GM18520 (cell line): ENCODE measurements around the gene HMX2.

Experiments
- ATAC-seq: cut with Tn5 transposase; IDR thresholded peaks from one replicate; pipeline ENCODE4 v1.9.1; 2021; ENCODE audit not compliant: unreplicated experiment

Gene HMX2

DNA sequence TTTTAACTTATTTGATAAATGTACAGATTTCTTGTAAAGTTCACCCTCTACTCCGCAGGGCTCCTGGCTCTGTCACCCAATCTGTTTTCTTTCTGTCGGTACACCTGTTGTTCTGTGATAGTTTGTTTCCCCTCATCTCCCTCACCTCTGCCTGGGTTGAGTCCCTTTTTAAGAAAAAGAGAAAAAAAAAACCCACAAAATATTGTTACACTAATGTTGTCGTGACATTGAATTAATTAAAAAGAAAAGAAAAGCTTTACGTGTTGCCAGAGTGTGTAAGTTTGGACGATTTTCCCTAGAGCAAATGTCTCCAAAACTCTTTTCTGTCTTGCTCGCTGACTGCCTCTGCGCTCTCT lies 8.8 kb upstream of the HMX2 start:
- ATAC-seq = no peak

DNA sequence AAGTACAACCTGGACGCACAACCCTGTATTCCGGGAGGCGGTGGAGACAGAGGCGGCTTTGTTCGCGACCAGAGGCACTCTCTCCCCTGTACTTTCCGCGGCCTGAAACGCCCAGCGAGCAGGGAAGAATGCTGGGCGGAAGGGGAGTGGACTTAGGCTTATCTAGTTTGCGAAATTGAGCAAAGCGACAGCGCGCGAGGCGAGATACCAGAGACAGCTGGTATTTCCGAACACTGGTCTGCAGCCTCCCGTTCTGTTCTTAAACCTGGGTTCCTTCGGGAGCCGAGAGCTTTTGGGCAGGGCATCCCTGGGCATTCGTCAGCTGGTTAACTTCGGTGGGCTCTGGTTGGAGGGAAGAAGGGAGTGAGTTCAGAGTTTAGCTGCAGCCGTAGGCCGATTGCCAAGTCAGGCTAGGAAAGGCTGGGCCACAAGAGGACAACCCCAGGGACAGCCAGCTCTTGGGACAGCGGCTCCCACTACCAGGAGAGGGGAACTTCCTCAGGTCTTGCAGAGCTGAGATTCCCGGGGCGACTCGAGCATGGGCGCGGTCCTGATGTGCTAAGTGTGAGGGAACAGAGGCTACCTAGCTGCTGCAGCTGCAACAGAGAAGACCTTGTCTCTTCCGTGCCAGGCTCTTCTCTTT lies 8.3 kb upstream of the HMX2 start:
- ATAC-seq = no peak

DNA sequence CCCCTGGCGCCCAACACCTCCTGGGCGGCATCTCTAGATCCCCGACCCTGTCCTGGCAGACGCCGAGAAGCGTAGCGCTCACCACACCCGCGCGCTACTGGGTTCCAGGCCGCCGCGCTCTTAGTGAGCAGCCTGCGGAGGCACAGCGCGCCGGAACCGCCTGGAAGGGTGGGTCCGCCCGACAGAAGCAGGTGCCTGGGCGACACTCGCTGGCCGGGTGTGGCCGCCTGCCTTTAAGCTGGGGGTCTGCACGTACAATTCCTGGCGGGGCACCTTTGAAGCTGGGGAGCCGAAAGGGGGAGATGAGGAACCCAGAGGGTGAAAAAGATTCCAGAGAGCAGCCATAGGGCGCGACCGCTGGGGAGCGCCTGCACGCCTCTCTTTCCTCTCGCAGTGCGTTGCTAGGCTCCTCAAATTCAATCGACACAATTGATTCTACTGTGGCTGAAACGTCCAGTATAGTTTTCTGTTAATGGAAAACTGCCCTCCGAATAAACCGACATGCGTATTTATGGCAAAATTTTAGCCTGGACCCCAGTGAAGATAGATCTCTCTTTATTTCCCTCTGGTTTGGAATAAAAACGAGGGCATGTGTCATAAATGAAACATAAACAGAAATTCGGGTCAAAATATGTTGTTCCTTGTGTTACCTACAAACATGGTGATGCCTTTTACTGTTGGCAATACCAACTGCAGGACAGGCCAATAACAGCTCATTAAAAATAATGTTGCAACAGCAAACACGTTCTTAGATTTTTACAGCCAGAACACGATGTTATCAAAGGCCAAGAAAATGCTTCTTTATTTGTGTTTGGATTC lies 7.6 kb upstream of the HMX2 start:
- no peak for ATAC-seq

DNA sequence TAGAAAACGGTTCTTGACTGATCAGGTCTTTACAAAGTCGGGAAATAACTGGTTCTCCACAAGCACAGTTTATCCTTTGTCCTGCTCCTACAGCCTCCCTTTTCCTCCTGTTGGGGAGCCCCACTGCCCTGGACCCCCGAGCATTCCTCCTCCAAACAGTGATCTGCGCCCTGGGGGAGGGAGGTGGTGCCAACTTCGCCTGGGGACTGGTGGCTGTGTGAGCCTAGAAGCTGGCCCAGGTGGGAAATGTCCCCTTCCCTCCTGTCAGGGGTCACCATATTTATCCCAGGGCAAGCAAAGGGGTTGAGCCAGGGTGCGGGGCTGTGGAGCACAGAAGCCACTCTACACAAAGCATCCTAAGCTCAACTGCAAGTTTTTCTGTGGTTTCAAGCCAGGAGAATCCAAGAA lies 6.9 kb upstream of the HMX2 start:
- ATAC-seq = no peak

DNA sequence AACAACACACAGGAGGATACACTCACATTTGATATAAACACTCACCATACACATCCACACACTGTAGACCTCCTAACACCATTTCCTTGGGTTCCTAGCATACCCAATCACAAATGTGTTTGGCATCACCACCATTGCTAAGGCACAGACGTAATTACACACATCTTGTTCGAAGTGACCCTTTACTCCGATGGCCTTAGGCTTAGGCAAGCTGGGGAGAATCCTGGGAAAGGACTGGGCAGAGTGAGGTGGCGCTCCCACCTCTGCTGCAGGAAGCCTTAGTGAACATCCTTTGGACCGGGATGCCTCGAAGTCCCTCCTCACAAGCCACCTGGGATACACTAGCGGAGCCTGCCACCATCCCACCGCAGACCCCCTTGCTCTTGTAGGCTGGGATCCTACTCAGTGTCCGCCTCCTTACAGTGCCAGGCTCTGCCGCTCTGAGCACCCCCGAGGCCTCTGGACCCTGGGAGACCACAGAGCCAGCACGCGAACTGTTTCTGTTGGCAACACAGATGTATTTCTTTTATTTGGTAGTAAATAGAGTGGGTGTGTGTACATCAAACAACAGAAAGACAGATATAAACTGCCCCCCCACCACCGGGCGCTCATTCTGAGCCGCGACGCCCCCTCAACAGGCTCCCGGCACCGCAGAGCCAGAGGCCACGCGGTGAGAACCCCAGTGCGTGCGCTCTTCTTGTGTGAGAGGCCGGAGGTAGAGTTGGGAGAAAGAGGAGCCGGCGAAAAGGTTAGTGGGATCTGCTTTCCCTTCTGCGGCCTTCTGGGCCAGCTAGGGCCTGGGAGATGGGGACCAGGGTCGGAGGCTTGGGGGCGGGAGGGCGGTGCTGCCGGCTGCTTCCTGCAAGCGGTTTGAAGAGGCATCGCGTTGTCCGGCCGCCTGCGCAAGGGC lies 5.9 kb upstream of the HMX2 start:
- no peak for ATAC-seq

DNA sequence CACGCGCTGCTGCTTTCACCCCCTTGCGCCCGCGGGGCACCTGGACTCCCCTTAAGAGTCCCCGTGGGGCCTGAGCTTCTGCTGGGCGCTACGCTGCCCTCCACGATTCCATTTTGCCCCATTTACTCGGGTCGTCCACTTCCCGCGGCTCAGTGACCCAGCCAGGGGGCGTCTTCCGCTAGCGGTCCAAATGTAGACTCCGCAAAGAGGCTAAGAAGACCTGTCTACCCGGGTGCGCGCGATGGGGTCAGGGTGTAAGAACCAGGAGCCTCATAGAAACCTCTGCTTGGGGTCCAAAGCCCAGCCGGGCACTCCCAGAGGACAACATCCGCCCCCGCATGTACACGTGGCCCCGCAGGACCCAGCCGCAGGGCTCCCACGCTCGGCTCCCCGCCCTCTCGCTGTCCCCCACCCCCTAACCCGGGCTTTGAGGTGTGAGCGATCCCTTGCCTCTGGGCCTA lies 5.2 kb upstream of the HMX2 start:
- no peak for ATAC-seq

DNA sequence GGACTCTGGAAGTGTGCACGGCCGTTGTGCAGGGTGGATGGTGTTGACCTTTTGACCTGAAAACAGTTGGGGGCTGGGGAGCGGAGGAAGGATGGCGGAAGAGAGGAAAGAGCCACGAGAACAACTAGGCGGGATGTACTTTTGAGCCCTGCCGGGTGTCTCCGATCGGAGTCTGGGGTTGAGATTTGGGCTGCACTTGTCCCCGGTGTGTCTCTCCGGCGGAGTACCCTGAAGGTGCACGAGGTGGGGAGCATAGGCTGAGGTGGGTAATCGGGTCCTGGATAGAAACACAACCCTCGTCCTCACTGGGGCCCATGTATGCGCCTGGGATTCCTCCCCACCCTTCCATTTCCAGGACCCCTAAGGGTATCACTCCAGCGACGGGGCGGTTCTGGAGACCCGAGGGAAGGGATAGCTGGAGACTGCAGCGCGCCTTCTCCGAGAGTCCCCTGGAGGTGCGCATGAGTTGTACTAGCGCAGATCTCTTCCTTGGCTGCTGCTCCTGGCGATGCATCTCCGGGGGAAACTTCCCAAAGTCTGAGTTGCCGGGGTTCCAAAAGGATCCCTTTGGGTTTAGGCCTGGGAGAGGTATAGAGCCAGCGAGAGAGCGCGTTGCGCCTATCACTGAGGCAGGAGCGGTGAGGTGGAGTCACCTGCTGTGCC lies 4.6 kb upstream of the HMX2 start:
- no peak for ATAC-seq

DNA sequence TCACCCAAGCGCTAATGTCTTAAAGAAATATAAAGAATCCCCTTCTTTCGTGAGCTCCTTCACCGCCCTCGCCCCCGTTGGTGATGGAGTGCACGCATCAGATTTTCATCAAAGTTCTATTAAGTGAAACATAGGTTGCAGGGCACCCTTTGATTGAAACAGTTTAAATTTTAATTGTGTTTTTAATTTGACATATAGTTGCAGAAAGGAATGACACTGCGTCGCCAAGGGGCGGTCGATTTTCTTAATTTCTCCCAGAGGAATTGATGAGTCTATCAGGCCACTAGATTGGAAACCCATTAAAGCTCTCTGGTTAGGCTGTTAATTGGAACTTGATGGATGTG lies 4.1 kb upstream of the HMX2 start:
- no peak for ATAC-seq

DNA sequence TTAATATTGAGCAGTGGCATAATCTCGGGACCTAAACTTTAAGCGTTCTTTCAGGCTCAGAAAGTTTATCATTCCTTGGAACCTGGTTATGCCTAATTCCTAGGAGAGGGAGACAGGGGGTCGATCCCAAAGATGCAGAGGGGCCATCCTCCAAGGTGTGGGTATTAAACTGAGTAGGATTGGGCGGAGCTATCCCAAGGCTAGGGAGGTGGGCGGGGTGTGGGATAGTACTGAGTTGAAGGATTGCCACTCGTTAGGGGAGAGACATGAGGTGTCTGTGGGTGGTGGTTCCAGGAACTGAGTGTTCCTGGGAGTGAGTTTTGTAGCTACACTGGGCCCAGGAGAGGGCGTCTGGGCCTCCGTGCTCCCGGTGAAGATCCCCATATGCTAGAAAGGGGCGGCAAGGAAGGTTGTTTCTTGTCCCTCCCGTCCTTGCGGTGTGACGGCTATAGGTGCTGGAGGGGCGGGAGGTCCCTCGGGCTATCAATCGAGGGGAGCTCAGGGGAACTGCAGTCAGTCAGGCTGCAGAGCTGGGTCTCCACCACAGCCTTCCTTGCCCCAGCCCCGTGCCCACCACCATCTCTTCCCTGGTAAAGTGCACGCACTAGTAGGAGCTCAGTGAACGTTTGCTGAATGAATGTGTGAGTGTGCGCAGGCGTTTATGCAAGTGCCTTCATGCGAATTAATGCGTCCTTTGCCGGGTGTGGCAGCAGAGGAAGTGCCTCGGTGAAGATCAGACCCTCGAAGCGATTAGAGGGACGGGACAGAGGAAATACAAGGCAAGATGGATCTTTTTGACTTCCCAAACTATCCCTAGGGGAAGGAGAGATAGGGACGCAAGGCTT lies 3.0 kb upstream of the HMX2 start:
- no peak for ATAC-seq

DNA sequence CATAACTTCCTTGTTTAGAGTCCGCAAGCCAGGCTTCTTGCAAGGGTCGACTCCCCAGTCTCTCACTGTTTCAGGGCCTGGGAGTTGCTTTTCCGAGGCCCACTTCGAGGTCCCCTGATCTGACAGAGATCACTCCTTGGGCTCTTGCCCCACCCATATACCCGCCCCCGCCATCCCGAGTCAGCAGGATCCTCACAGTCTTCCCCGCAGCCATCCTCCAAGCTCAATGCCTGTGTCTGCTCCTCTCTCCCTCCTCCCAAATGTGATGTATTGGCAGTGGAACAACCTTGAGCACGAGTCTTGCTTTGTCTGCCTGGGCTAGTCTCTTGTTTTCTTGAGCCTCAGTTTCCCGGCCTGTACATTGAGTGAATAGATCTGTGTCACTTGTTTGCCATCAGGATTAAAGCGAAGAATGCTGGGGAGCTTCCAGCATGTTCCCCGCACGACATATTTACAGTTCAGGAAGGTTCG lies 2.4 kb upstream of the HMX2 start:
- no peak for ATAC-seq

DNA sequence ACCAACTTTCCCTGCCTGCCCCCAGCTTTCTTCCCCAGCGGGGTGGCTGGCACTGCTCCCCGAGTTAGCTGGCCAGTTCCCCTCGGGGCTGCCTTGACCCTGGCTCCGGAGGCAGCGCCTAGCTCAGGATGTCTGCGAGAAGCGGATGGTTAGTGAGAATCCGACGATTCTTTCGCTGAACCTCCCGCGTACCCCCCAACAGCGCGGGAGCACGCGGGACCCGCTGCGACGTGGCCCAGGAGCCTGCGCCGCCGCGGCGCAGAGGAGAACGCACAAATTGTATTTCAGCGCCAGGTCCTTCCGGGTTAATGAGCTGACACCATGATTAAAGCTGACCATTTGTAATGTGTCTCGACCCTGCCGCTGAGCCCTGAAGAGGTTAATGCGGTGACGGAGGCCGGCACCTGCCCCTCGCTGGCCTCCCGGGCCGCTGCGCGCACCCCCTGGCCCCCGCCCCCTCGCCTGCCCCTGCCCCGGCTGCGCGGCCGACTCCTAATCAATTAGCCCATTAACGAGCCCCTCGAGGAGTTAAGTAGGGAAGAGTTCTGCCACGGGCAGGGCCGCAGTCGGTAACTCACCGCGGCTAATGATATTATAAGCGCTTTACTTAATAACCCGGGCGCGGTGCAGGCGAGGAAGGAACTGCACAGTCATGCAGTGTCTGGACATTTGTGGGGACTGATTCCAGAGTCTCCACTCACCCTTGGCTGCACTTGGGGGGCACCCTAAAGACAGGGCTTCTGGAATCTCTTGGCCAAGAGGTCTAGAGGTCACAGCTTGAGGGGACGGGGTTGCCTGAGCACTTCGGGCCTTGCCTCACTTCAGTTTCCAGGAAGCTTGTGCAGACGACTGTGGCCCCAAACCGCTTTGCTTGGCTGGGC lies 1.7 kb upstream of the HMX2 start:
- no peak for ATAC-seq

DNA sequence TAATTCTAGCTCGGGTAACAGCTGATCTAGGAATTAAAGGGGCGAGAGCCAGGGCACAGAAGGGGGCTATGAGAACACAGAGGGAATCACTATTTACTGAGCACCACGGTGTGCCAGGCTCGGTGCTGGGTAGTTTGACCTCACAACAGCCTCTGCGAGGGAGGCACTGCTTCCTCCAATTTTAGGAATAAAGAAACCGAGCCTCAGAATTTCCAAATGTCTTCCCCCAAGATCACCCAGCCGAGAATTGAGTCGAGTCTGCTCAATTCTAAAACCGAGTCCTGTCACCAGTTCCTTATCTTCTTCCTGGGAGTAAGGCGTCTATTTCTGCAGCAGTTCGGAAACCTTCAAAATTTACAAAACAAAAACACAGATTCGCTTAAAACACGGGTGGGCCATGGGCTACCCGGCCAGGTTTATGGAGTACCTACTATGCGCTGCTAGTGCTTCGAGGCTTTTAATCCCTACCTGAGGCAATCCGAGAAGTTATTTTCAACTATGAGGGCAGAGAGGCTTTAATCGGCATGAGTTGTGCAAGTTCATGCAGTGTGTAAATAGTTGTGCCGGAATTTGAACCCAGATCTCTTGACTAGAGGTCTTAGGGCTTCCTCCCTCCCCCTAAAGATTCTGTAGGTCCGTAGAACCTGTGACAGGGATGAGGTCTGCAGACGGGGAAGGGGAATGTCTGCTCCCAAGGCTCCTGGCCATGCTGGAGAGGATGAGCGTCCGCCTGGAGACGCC lies 872 bp upstream of the HMX2 start:
- ATAC-seq = no peak

DNA sequence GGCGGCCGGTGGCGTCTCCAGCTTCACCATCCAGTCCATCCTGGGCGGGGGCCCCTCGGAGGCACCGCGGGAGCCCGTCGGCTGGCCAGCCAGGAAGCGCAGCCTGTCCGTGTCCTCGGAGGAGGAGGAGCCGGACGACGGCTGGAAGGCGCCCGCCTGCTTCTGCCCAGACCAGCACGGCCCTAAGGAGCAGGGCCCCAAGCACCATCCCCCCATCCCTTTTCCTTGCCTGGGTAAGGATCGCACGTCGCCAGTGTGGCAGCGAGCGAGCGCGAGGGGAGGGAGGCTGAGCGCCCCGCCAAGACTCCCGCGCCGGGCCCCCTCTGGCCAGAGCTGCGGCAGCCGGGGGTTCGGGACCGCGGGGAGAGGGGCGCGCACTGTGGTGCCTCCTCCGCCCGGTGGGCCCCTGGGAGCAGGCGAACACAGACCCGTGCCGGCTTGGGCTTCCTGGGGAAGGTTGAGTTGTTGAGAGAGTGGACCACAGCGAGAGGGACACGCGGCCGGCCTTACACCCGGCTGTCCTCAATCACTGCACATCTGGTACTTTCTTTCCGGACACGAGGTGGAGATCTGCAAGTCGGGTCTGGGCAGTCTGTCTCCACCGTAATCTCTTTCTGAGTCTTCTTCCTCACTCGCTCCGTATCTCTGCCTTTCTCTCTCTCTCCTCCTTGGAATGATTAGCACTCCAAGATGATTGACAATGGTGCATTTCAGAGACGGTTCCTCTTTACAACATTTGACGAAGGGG lies 652 bp downstream of the HMX2 start:
- no peak for ATAC-seq

DNA sequence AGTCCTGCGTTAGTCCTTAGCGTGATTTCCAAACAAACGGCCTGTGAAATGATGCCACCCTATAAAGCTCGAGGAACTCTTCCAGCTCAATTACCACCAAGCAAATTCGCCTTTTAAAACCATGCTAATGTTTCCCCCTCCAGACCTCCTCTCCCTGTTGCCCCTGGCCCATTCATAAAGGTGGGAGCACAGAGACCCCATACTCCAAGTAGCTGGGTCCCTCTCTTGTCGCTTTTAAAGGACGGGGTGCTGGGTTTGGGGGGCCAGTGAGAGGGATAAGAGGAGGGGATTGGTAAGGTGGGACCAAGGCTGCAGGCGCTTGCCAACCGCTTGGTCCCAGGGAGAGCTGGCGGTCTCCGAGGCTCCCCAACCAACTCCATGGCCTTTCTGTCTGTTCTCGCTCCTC lies 1.2 kb downstream of the HMX2 start:
- no peak for ATAC-seq

DNA sequence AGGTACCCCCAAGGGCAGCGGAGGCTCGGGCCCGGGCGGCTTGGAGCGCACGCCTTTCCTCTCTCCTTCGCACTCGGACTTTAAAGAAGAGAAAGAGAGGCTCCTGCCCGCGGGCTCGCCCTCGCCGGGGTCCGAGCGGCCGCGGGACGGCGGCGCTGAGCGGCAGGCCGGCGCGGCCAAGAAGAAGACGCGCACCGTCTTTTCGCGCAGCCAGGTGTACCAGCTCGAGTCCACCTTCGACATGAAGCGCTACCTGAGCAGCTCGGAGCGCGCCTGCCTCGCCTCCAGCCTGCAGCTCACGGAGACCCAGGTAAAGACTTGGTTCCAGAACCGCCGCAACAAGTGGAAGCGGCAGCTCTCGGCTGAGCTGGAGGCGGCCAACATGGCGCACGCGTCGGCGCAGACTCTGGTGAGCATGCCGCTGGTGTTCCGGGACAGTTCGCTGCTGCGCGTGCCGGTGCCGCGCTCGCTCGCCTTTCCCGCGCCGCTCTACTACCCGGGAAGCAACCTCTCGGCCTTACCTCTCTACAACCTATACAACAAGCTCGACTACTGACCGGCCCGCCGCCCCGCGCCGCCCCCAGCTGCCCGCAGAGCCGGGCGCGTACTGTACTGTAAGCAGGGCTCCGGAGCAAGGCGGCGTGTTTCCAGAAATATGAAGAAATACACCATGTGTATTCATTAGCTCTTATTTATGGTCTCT lies 1.8 kb downstream of the HMX2 start:
- no peak for ATAC-seq

DNA sequence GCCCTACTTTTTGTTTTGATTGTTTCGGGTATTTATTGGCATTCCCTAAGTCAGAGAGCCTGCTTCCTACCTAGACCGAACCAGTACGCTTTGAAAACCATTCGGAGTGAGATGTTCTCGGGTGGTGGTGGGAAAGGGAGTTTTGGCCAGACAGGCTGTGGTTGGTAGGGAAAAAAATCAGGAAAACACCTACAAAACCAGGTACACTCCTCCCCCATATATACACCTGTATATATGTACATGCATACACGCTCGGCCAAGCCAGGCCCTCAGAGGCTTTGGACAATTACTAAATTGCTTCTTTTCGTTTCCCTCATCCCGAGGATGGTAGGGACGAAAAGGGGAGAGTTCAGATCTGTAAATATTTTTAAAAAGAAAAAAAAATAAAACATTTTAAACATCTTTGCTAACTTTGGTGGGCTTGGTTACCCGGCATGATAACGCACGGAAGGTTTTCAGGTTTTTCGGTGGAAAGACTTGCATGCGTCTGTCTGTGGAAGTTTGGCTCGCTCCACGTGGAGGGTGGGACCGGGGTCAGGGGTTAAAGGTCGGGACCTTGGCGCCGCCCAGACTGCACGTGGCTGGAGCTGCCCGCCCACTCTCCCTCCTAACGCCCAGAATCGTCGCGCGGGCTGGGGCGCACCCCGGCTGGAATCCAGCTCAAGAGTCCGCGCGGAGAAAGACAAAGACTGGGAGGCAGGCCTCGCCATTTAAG lies 2.5 kb downstream of the HMX2 start:
- no peak for ATAC-seq
